Lung microvascular endothelial cell (primary cell): ENCODE results near the gene TNIP1. TPM values are rescaled to one million over a fixed set of nuclear protein-coding genes. Genes with fewer than 3 reads are reported as not detected.

Experiments used
- DNase-seq, 2 donors: peaks; one replicate each; pipeline versions ENCODE4 v3.0.0 to v3.0.0-alpha.2; 2010; ENCODE audit warnings: low read depth in 2 of 2
- total RNA-seq: library from RNA; depleted of rRNA; stranded (reverse); fragments of >200 nt; gene quantifications from 2 replicates; pipeline ENCODE4 v1.2.1, GENCODE V29; 2014

The TNIP1 gene
- total RNA-seq, 1 donor from 2014 or later = 77.6 TPM

GRCh38 chr5:151084363-151084762 is 3.5 kb upstream of the TNIP1 start:
- no peak for DNase-seq

- DNase-seq = peak in 1 of 2 donors; percentile 59
Measured at GRCh38 chr5:151083081-151083676, 2.3 kb upstream of the TNIP1 start.

GRCh38 chr5:151082282-151082902 is 1.6 kb upstream of the TNIP1 start:
- peak; percentile 42 to 54 for DNase-seq

GRCh38 chr5:151081431-151082281 is 822 bp upstream of the TNIP1 start:
- peak in 1 of 2 donors; percentile 80 for DNase-seq

GRCh38 chr5:151079838-151080612 is 809 bp downstream of the TNIP1 start:
- peak; percentile 77 to 83 for DNase-seq

GRCh38 chr5:151078490-151079262 is 2.2 kb downstream of the TNIP1 start:
- peak in 1 of 2 donors; percentile 46 for DNase-seq

GRCh38 chr5:151077967-151078366 is 2.9 kb downstream of the TNIP1 start:
- DNase-seq = no peak

GRCh38 chr5:151077419-151077818 is 3.4 kb downstream of the TNIP1 start:
- no peak for DNase-seq

GRCh38 chr5:151076616-151077015 is 4.2 kb downstream of the TNIP1 start:
- no peak for DNase-seq

GRCh38 chr5:151075698-151076331 is 5.0 kb downstream of the TNIP1 start:
- DNase-seq = no peak

GRCh38 chr5:151074557-151074956 is 6.3 kb downstream of the TNIP1 start:
- no peak for DNase-seq

GRCh38 chr5:151073280-151073679 is 7.6 kb downstream of the TNIP1 start:
- no peak for DNase-seq

GRCh38 chr5:151072630-151073025 is 8.2 kb downstream of the TNIP1 start:
- DNase-seq = peak in 1 of 2 donors; percentile 59

GRCh38 chr5:151071848-151072629 is 8.8 kb downstream of the TNIP1 start:
- no peak for DNase-seq

- DNase-seq = no peak
Measured at GRCh38 chr5:151071021-151071420, 9.8 kb downstream of the TNIP1 start.

GRCh38 chr5:151070449-151070848 is 10.4 kb downstream of the TNIP1 start:
- peak; percentile 37 to 66 for DNase-seq

- no peak for DNase-seq
Measured at GRCh38 chr5:151068433-151069197, 12.2 kb downstream of the TNIP1 start.

GRCh38 chr5:151067632-151068432 is 13.0 kb downstream of the TNIP1 start:
- peak in 1 of 2 donors; percentile 73 for DNase-seq
